Heart right ventricle (tissue), 16 donors: ENCODE measurements around the gene CMTM1. TPM values are rescaled to one million over a fixed set of nuclear protein-coding genes. Genes with fewer than 3 reads are reported as not detected.
A peak's percentile ranks its signal among the peaks of the same experiment; 100 is the strongest.

Source experiments
- ATAC-seq, 8 donors: fragments of 200-7000 bp; cut with Tn5 transposase; one replicate each; pipeline ENCODE4 v1.9.1; 2020; ENCODE audit warnings: mild to moderate bottlenecking in 8 of 8, moderate library complexity in 8 of 8, moderate number of reproducible peaks in 1 of 8
- DNase-seq, 2 donors: peaks; one replicate each; pipeline ENCODE4 v3.0.0-alpha.2; 2020
- H3K27ac ChIP-seq, 10 donors: fragments of 200-600 bp; sonication (generic) in 2 of 10; one replicate each; pipeline versions ENCODE4 v1.5.0 to v1.8.0; 2020 to 2022; ENCODE audit warnings: mild to moderate bottlenecking in 3 of 10
- H3K27me3 ChIP-seq, 7 donors: fragments of 200-600 bp; one replicate each; pipeline ENCODE4 v1.8.0; 2021 to 2022; ENCODE audit warnings: mild to moderate bottlenecking in 2 of 7
- H3K36me3 ChIP-seq, 9 donors: fragments of 200-600 bp; sonication (generic) in 1 of 9; one replicate each; pipeline versions ENCODE4 v1.5.0 to v1.8.0; 2020 to 2022; ENCODE audit warnings: mild to moderate bottlenecking in 2 of 9
- H3K4me1 ChIP-seq, 9 donors: fragments of 200-600 bp; sonication (generic) in 1 of 9; one replicate each; pipeline versions ENCODE4 v1.5.0 to v1.8.0; 2020 to 2022; ENCODE audit warnings: mild to moderate bottlenecking in 4 of 9
- H3K4me3 ChIP-seq, 10 donors: fragments of 200-600 bp; sonication (generic) in 2 of 10; one replicate each; pipeline versions ENCODE4 v1.5.0 to v1.8.0; 2020 to 2022; ENCODE audit warnings: mild to moderate bottlenecking in 7 of 10, moderate library complexity in 2 of 10
- H3K9me3 ChIP-seq, 11 donors: fragments of 200-600 bp in 10 of 11; sonication (generic) in 2 of 11; one replicate each; pipeline versions ENCODE4 v1.5.0 to v1.8.0; 2013 to 2022; ENCODE audit warnings: mild to moderate bottlenecking in 2 of 11, control low read depth in 1 of 11, moderate library complexity in 1 of 11
- WGBS, 2 donors: extraction: QIAGEN DNeasy Blood & Tissue Kit; methylation state at CpG; one replicate each; pipeline ENCODE4 v1.1.7; 2013; ENCODE audit warnings: inconsistent platforms in 1 of 2; 5-methylcytosine and 5-hydroxymethylcytosine counted together
- intact Hi-C, 10 donors: fragments of 100-400 bp; cut with DNase I; formaldehyde crosslinking; loops; one replicate each; pipeline versions ENCODE4 v1.11.1 to v1.14.2; 2022
- polyA plus RNA-seq, 2 donors: library from polyadenylated mRNA; stranded (reverse); fragments of 200-250 nt; gene quantifications; one replicate each; pipeline ENCODE4 v1.2.3, GENCODE V29; 2013
- total RNA-seq, 10 donors: library from RNA; stranded (reverse); fragmentation: NEBNext Ultra II Directional in 3 of 10; extraction: Animal tissue kit (Norgen Biotek cat#: 25700) in 3 of 10; gene quantifications; one replicate each; pipeline versions ENCODE4 v1.2.1 to v1.2.4, GENCODE V29; 2021 to 2023
- TF ChIP-seq, protein P1 (sequence below), 9 donors: fragments of 200-600 bp; sonication (generic) in 2 of 9; IDR thresholded peaks; one replicate each; pipeline versions ENCODE4 v1.5.0 to v1.8.0; 2021 to 2022; ENCODE audit warnings: antibody characterized with exemption in 9 of 9, mild to moderate bottlenecking in 5 of 9, moderate library complexity in 1 of 9
- donor health status: Arrhythmogenic right ventricular cardiomyopathy.
- donor health status: ischemic (EF 13 %, LVEDD 7.1; RV severe dilation, severe dysfunction).
- donor health status: healthy with polysubstance abuse.
- donor health status: DM: no; HTN: yes; CAD: no.
- donor health status: DM: no; HTN: no; CAD: no.
- donor health status: ischemic (EF 25% LVEDD 6.9; RV normal size, moderate dysfunction).
- donor health status: ischemic (EF 25% LVEDD 5.7; RV mildly dilated, moderate dysfunction).
- donor health status: healthy.
- donor health status: DM: yes; HTN: yes; CAD: no.
- donor health status: Ischemic cardiomyopathy.
- donor health status: ischemic (EF 35%, LVEDD 5.7; RV mildly dilated, moderate dysfunction).
- donor health status: nonischemic (EF 11% LVEDD 7.7; RV severe dilation, severe dysfunction).
- donor health status: DM: yes; HTN: yes; CAD: no.
- donor health status: PGD.
- donor health status: ischemic (EF 29% LVEDD 5.4; RV normal size, mild dysfunction).
- donor health status: nonischemic (EF 23%, LVEDD 6.1; RV moderate dilation, normal function).

CMTM1 gene
- total and polyA plus RNA-seq, 12 donors = 0.19 to 2.1 (median 0.95) TPM; not detected in 1

- WGBS, 2 donors = 67 to 71% methylated on average over 6 of the region's 6 CpGs
- intact Hi-C loops = no loop called here
- peak in 7 of 8 donors; percentile 33 to 54 (median 40) for ATAC-seq
Measured at GRCh38 chr16:66524601-66525164, 41.6 kb upstream of the CMTM1 start.

DNA sequence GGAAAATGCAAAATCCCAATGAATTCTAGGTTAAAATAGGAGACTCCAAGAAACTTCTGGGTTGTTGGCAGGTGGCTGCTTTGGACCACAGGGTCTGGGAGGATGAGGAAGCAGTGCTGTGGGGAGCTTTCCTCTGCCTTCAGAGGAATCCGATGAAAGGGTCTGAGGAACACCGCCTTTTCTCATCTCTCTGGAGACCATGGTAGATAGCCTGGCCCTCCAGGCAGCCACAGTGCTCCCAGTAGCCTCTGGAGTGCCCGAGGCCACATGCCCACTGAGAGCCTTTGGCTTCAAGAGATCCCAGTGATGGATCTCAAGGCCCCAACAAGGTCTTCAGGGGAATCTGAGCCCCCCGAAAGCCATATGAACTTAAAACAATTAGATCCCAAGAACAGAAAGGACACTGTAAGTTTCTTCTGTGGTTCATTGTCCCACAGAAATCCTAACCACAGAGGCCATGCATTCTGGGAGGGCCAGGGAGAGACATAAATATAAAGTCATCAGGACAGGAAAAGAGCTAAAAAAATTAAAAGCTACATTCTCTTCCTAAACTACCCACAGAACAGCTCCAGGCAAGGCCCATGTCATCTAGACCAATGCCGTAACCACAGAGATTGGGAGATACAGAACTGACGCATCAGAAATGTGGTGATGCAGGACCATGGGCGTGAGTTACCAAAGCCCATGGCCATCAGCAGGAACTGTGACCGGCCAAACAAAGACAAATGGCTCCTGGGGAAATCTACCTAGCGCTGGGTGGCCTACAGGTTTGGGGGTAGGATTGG, 40.7 kb upstream of the CMTM1 start:
- Histone ChIP-seq H3K36me3 (peaks cover 0 to 78% (median 25%) of the 10 kb centered on the region in 9 donors), H3K4me1 (peaks cover 0 to 68% (median 41%) of the 10 kb centered on the region in 9 donors), H3K9me3 (no peaks in the 10 kb centered on the region), H3K27me3 (no peaks in the 10 kb centered on the region), H3K4me3 (no peak overlapping the region), H3K27ac (peak overlapping the region in 5 of 10 donors; percentile 44 to 100 (median 97))
- TF ChIP-seq, protein P1, sequence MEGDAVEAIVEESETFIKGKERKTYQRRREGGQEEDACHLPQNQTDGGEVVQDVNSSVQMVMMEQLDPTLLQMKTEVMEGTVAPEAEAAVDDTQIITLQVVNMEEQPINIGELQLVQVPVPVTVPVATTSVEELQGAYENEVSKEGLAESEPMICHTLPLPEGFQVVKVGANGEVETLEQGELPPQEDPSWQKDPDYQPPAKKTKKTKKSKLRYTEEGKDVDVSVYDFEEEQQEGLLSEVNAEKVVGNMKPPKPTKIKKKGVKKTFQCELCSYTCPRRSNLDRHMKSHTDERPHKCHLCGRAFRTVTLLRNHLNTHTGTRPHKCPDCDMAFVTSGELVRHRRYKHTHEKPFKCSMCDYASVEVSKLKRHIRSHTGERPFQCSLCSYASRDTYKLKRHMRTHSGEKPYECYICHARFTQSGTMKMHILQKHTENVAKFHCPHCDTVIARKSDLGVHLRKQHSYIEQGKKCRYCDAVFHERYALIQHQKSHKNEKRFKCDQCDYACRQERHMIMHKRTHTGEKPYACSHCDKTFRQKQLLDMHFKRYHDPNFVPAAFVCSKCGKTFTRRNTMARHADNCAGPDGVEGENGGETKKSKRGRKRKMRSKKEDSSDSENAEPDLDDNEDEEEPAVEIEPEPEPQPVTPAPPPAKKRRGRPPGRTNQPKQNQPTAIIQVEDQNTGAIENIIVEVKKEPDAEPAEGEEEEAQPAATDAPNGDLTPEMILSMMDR (IDR thresholded peaks at IDR 0.05) = no peak
- ATAC-seq = no peak
- intact Hi-C loops = no loop called here
- 87 to 91% methylated on average over 9 of the region's 9 CpGs for WGBS, 2 donors
- DNase-seq = no peak

More at GRCh38 chr16:66524601-66525164, 41.6 kb upstream of the CMTM1 start:
- H3K27me3 ChIP-seq = no peaks in the 10 kb centered on the region
- H3K4me3 ChIP-seq = no peak overlapping the region
- TF ChIP-seq, protein P1 (IDR thresholded peaks at IDR 0.05) = no peak
- H3K27ac ChIP-seq = peak overlapping the region in 7 of 10 donors; percentile 25 to 100 (median 96)
- H3K9me3 ChIP-seq = no peaks in the 10 kb centered on the region
- H3K4me1 ChIP-seq = peaks cover 3 to 77% (median 50%) of the 10 kb centered on the region in 9 donors
- DNase-seq = no peak
- H3K36me3 ChIP-seq = peaks cover 0 to 69% (median 17%) of the 10 kb centered on the region in 9 donors

GRCh38 chr16:66528294-66528693, 37.9 kb upstream of the CMTM1 start:
- no peak overlapping the region for H3K4me3 ChIP-seq
- H3K27me3 ChIP-seq = no peaks in the 10 kb centered on the region
- no peak for ATAC-seq
- TF ChIP-seq, protein P1 (IDR thresholded peaks at IDR 0.05) = no peak
- H3K4me1 ChIP-seq = peaks cover 0 to 41% (median 14%) of the 10 kb centered on the region in 9 donors
- DNase-seq = no peak
- 96 to 99% methylated on average over 5 of the region's 5 CpGs for WGBS, 2 donors
- H3K9me3 ChIP-seq = no peaks in the 10 kb centered on the region
- peaks cover 0 to 95% (median 34%) of the 10 kb centered on the region in 9 donors for H3K36me3 ChIP-seq
- no peak overlapping the region for H3K27ac ChIP-seq
- intact Hi-C loops = no loop called here

GRCh38 chr16:66529475-66529874, 36.8 kb upstream of the CMTM1 start:
- no peak overlapping the region for H3K4me3 ChIP-seq
- H3K9me3 ChIP-seq = no peaks in the 10 kb centered on the region
- peaks cover 0 to 98% (median 34%) of the 10 kb centered on the region in 9 donors for H3K36me3 ChIP-seq
- WGBS, 2 donors = 84 to 90% methylated on average over 6 of the region's 6 CpGs
- no peak for ATAC-seq
- intact Hi-C loops = no loop called here
- peaks cover 0 to 29% (median 6%) of the 10 kb centered on the region in 9 donors for H3K4me1 ChIP-seq
- TF ChIP-seq, protein P1 (IDR thresholded peaks at IDR 0.05) = no peak
- DNase-seq = no peak
- H3K27me3 ChIP-seq = no peaks in the 10 kb centered on the region
- no peak overlapping the region for H3K27ac ChIP-seq
